ENCODE data around the gene COL8A1.
"Not testable (repeated sequence)": the region's sequence is repeated elsewhere in the genome, so short reads cannot be mapped to it uniquely, and the experiment has no call there.

COL8A1 gene

GRCh38 chr3:99712291-99712954 is 74.0 kb downstream of the COL8A1 start:
- DNase-seq, result no peak

GRCh38 chr3:99713440-99713839 is 75.0 kb downstream of the COL8A1 start:
- no peak for DNase-seq

GRCh38 chr3:99714146-99714545 is 75.8 kb downstream of the COL8A1 start:
- no peak for DNase-seq

GRCh38 chr3:99714575-99714974 is 76.2 kb downstream of the COL8A1 start:
- DNase-seq, result no peak

GRCh38 chr3:99716463-99716995 is 78.1 kb downstream of the COL8A1 start:
- DNase-seq, result no peak

- DNase-seq, result no peak
Observed at GRCh38 chr3:99720985-99721632, 82.7 kb downstream of the COL8A1 start.

- no peak for DNase-seq
Observed at GRCh38 chr3:99721633-99722007, 83.2 kb downstream of the COL8A1 start.

GRCh38 chr3:99724276-99724675 is 85.9 kb downstream of the COL8A1 start:
- no peak for DNase-seq

GRCh38 chr3:99730870-99731269 is 92.5 kb downstream of the COL8A1 start:
- no peak for DNase-seq

- no peak for DNase-seq
Observed at GRCh38 chr3:99731499-99731898, 93.1 kb downstream of the COL8A1 start.

GRCh38 chr3:99740371-99740770 is 102.0 kb downstream of the COL8A1 start:
- DNase-seq, result not testable (repeated sequence)

GRCh38 chr3:99741588-99741987 is 103.2 kb downstream of the COL8A1 start:
- DNase-seq, result no peak

GRCh38 chr3:99747915-99748314 is 109.5 kb downstream of the COL8A1 start:
- no peak for DNase-seq

GRCh38 chr3:99751649-99752048 is 113.3 kb downstream of the COL8A1 start:
- DNase-seq, result no peak

- no peak for DNase-seq
Observed at GRCh38 chr3:99753268-99753975, 115.0 kb downstream of the COL8A1 start.

- no peak for DNase-seq
Observed at GRCh38 chr3:99755831-99756230, 117.4 kb downstream of the COL8A1 start.

GRCh38 chr3:99757966-99758365 is 119.6 kb downstream of the COL8A1 start:
- no peak for DNase-seq

- no peak for DNase-seq
Observed at GRCh38 chr3:99758502-99759177, 120.2 kb downstream of the COL8A1 start.

- DNase-seq, result no peak
Observed at GRCh38 chr3:99760031-99760430, 121.6 kb downstream of the COL8A1 start.

GRCh38 chr3:99760629-99761028 is 122.2 kb downstream of the COL8A1 start:
- DNase-seq, result no peak

- no peak for DNase-seq
Observed at GRCh38 chr3:99761415-99762165, 123.2 kb downstream of the COL8A1 start.

GRCh38 chr3:99762901-99763300 is 124.5 kb downstream of the COL8A1 start:
- no peak for DNase-seq

GRCh38 chr3:99764377-99764776 is 126.0 kb downstream of the COL8A1 start:
- DNase-seq, result no peak

Data from DMS 273 treated with DMSO at 0.1 percent for 48 hours (cell line).